ENCODE measurements around the gene ECE1.
A peak's percentile ranks its signal among the peaks of the same experiment; 100 is the strongest.
"Not testable (repeated sequence)": the region's sequence is repeated elsewhere in the genome, so short reads cannot be mapped to it uniquely, and the experiment has no call there.

ECE1 gene

GRCh38 chr1:21178271-21178670, 112.0 kb downstream of the ECE1 start:
- not testable (repeated sequence) for DNase-seq (ENCODE audit: low spot score)

GRCh38 chr1:21176586-21177555, 113.4 kb downstream of the ECE1 start, which contains the start of gene EIF4G3:
EIF4G3 (minus strand) TSS chr1:21176897; CDS start chr1:21002742, 174,155 bp downstream.
- peak; percentile 98 for DNase-seq (ENCODE audit: low spot score)

GRCh38 chr1:21175670-21176581, 114.3 kb downstream of the ECE1 start:
- peak; percentile 55 for DNase-seq (ENCODE audit: low spot score)

GRCh38 chr1:21175324-21175669, 115.0 kb downstream of the ECE1 start:
- DNase-seq (ENCODE audit: low spot score), result peak; percentile 54

GRCh38 chr1:21174654-21175323, 115.5 kb downstream of the ECE1 start:
- DNase-seq (ENCODE audit: low spot score), result peak; percentile 34

- no peak for DNase-seq (ENCODE audit: low spot score)
These were observed 116.0 kb downstream of the ECE1 start for GRCh38 chr1:21174230-21174629.

- DNase-seq (ENCODE audit: low spot score), result not testable (repeated sequence)
These were observed 117.2 kb downstream of the ECE1 start for GRCh38 chr1:21173096-21173495.

GRCh38 chr1:21170837-21171236, 119.4 kb downstream of the ECE1 start:
- not testable (repeated sequence) for DNase-seq (ENCODE audit: low spot score)

GRCh38 chr1:21168444-21168843, 121.8 kb downstream of the ECE1 start:
- no peak for DNase-seq (ENCODE audit: low spot score)

Measured in cerebellar cortex (tissue), 1 donor.